ENCODE data around the gene UNC5C.

Gene UNC5C

GRCh38 chr4:95243892-95244291, 304.9 kb downstream of the UNC5C start:
- TF ChIP-seq CTCF (IDR thresholded peaks at IDR 0.05; ENCODE audit: borderline replicate concordance, insufficient read depth, low read depth, low read length), result no peak
- no peak overlapping the region for H3K4me3 ChIP-seq (ENCODE audit: low read depth, low read length)

- no peak for TF ChIP-seq CTCF (IDR thresholded peaks at IDR 0.05; ENCODE audit: borderline replicate concordance, insufficient read depth, low read depth, low read length)
Measured at GRCh38 chr4:95238554-95238953, 310.2 kb downstream of the UNC5C start.

GRCh38 chr4:95232358-95233156, 316.2 kb downstream of the UNC5C start:
- H3K4me3 ChIP-seq (ENCODE audit: low read depth, low read length), result no peak overlapping the region
- no peak for TF ChIP-seq CTCF (IDR thresholded peaks at IDR 0.05; ENCODE audit: borderline replicate concordance, insufficient read depth, low read depth, low read length)

More at GRCh38 chr4:95238554-95238953, 310.2 kb downstream of the UNC5C start:
- H3K4me3 ChIP-seq (ENCODE audit: low read depth, low read length), result no peak overlapping the region

- no peak overlapping the region for H3K4me3 ChIP-seq (ENCODE audit: low read depth, low read length)
- TF ChIP-seq CTCF (IDR thresholded peaks at IDR 0.05; ENCODE audit: borderline replicate concordance, insufficient read depth, low read depth, low read length), result no peak
Measured at GRCh38 chr4:95231681-95232080, 317.1 kb downstream of the UNC5C start.

GRCh38 chr4:95225849-95226248, 322.9 kb downstream of the UNC5C start:
- no peak overlapping the region for H3K4me3 ChIP-seq (ENCODE audit: low read depth, low read length)
- no peak for TF ChIP-seq CTCF (IDR thresholded peaks at IDR 0.05; ENCODE audit: borderline replicate concordance, insufficient read depth, low read depth, low read length)

GRCh38 chr4:95224402-95224801, 324.4 kb downstream of the UNC5C start:
- TF ChIP-seq CTCF (IDR thresholded peaks at IDR 0.05; ENCODE audit: borderline replicate concordance, insufficient read depth, low read depth, low read length), result no peak
- H3K4me3 ChIP-seq (ENCODE audit: low read depth, low read length), result no peak overlapping the region
